Panc1 (cell line): Measurements from ENCODE around the gene IL1R2. TPM values are rescaled to one million over a fixed set of nuclear protein-coding genes. Genes with fewer than 3 reads are reported as not detected.

Source experiments
- ATAC-seq: fragments of 200-7000 bp; cut with Tn5 transposase; 2 replicates; pipeline ENCODE4 v1.9.1; 2020; ENCODE audit warnings: mild to moderate bottlenecking, moderate library complexity
- BruUV-seq: library from RNA; stranded (reverse); fragments of 400-500 nt; replicated peaks from 2 replicates; lab custom pipeline; 2021; lab: Mats Ljungman, UMichigan
- CTCF ChIA-PET: fragments of 300-600 bp; sonication (Branson Sonifier 250); formaldehyde crosslinking; loops from one replicate; lab custom pipeline; 2022; ENCODE audit warnings: antibody characterized with exemption; lab: Charles Lee
- POLR2A ChIA-PET: fragments of 300-600 bp; sonication (Branson Sonifier 250); formaldehyde crosslinking; loops from one replicate; lab custom pipeline; 2022; ENCODE audit warnings: antibody characterized with exemption; lab: Charles Lee
- DNase-seq: peaks from one replicate; pipeline ENCODE4 v3.0.0-alpha.2; 2010; ENCODE audit warnings: low read depth, low spot score
- H3K27ac ChIP-seq: 2 replicates; pipeline ENCODE4 v1.5.1; 2011; ENCODE audit warnings: mild to moderate bottlenecking, low read length, inconsistent platforms
- H3K27me3 ChIP-seq: fragments of 200-500 bp; sonication (Bioruptor generic); 2 replicates; pipeline ENCODE4 v1.6.0; 2014; ENCODE audit warnings: low read length, inconsistent platforms; ENCODE audit not compliant: control insufficient read depth, insufficient read depth
- H3K36me3 ChIP-seq: fragments of 200-500 bp; sonication (Bioruptor generic); 2 replicates; pipeline ENCODE4 v1.5.1; 2014; ENCODE audit warnings: inconsistent platforms, mild to moderate bottlenecking, low read length, moderate library complexity; ENCODE audit not compliant: control insufficient read depth, insufficient read depth
- H3K4me1 ChIP-seq: 2 replicates; pipeline ENCODE4 v1.5.1; 2011; ENCODE audit warnings: inconsistent platforms, mild to moderate bottlenecking, low read length, moderate library complexity; ENCODE audit not compliant: control insufficient read depth, insufficient read depth
- H3K4me3 ChIP-seq, 2 experiments: 2 replicates each; pipeline ENCODE4 v1.5.1; 2011 to 2012; ENCODE audit warnings: low read depth in 2 of 2, low read length in 2 of 2, mild to moderate bottlenecking in 2 of 2, inconsistent platforms in 1 of 2, moderate library complexity in 1 of 2
- H3K9me3 ChIP-seq: fragments of 200-500 bp; sonication (Bioruptor generic); 2 replicates; pipeline ENCODE4 v1.5.1; 2014; ENCODE audit warnings: low read depth, mild to moderate bottlenecking, inconsistent platforms, low read length, moderate library complexity; ENCODE audit not compliant: control insufficient read depth, insufficient read depth
- CTCF ChIP-seq: fragments of 450-650 bp; IDR thresholded peaks from 2 replicates; pipeline ENCODE4 v1.5.1; 2017; ENCODE audit warnings: mild to moderate bottlenecking
- POLR2AphosphoS5 ChIP-seq: IDR thresholded peaks from 2 replicates; pipeline ENCODE4 v1.6.1; 2012; ENCODE audit warnings: mild to moderate bottlenecking, low read depth, low read length, moderate library complexity
- REST ChIP-seq, 2 experiments: IDR thresholded peaks; 2 replicates each; pipeline ENCODE4 v1.6.1; 2011 to 2012; ENCODE audit warnings: low read depth in 2 of 2, control low read depth in 1 of 2, low read length in 1 of 2, mild to moderate bottlenecking in 1 of 2, moderate library complexity in 1 of 2; ENCODE audit not compliant: insufficient read depth in 1 of 2
- SIN3A ChIP-seq: IDR thresholded peaks from 2 replicates; pipeline ENCODE4 v1.6.1; 2012; ENCODE audit warnings: low read depth, mild to moderate bottlenecking, low read length, moderate library complexity, borderline replicate concordance; ENCODE audit not compliant: insufficient read depth
- TCF7L2 ChIP-seq: IDR thresholded peaks from 2 replicates; pipeline ENCODE4 v1.6.1; 2011; ENCODE audit warnings: mild to moderate bottlenecking, low read depth, low read length, inconsistent platforms
- in situ Hi-C: cut with HindIII; loops from 2 replicates; pipeline ENCODE4 v1.10.0; 2016; ENCODE audit warnings: low sequenced_read_pairs, low pct_unique_long_range_greater_than_20kb
- intact Hi-C: fragments of 100-400 bp; cut with micrococcal nuclease; formaldehyde crosslinking; loops from one replicate; pipeline ENCODE4 v1.10.0; 2022; ENCODE audit not compliant: unreplicated experiment
- total RNA-seq: library from RNA; stranded (reverse); gene quantifications from one replicate; pipeline ENCODE4 v1.2.1, GENCODE V29; 2021; ENCODE audit not compliant: unreplicated experiment

The IL1R2 gene
- total RNA-seq, 1 experiment from 2014 or later, result 0.15 TPM

- Histone ChIP-seq H3K4me3 (no peak overlapping the region), H3K9me3 (no peaks in the 10 kb centered on the region), H3K27me3 (no peaks in the 10 kb centered on the region), H3K4me1 (no peaks in the 10 kb centered on the region), H3K27ac (no peak overlapping the region), H3K36me3 (no peaks in the 10 kb centered on the region)
- ChIA-PET POLR2A (no interaction called here), CTCF (no interaction called here)
- DNase-seq, result no peak
- in situ Hi-C loops, result no loop called here
- ATAC-seq, result no peak
- intact Hi-C loops, result no loop called here
- no TSS peak for BruUV-seq
- no peak for TF ChIP-seq TCF7L2
- TF ChIP-seq POLR2AphosphoS5, result no peak
- TF ChIP-seq REST (IDR thresholded peaks at IDR 0.05; ENCODE audit: insufficient read depth in 1 of 2, low read depth in 2 of 2, low read length in 1 of 2), result no peak
- TF ChIP-seq SIN3A, result no peak
- no peak for TF ChIP-seq CTCF
Observed at GRCh38 chr2:102034683-102035548, 43.2 kb downstream of the IL1R2 start.

- H3K9me3 ChIP-seq, result no peaks in the 10 kb centered on the region
- no peak for TF ChIP-seq SIN3A
- no peak for TF ChIP-seq CTCF
- TF ChIP-seq POLR2AphosphoS5, result no peak
- TF ChIP-seq REST (IDR thresholded peaks at IDR 0.05; ENCODE audit: insufficient read depth in 1 of 2, low read depth in 2 of 2, low read length in 1 of 2), result no peak
- no peak for TF ChIP-seq TCF7L2
- in situ Hi-C loops, result no loop called here
- no peaks in the 10 kb centered on the region for H3K4me1 ChIP-seq
- no peak for ATAC-seq
- ChIA-PET CTCF (no interaction called here), POLR2A (no interaction called here)
- intact Hi-C loops, result no loop called here
- BruUV-seq, result no TSS peak
- no peak for DNase-seq
- no peak overlapping the region for H3K4me3 ChIP-seq
- no peak overlapping the region for H3K27ac ChIP-seq
- no peaks in the 10 kb centered on the region for H3K27me3 ChIP-seq
- no peaks in the 10 kb centered on the region for H3K36me3 ChIP-seq
Observed at GRCh38 chr2:102037681-102038080, 45.9 kb downstream of the IL1R2 start.
